ENCODE measurements around the gene CAPN2.

GRCh38 chr1:223758734-223759133, 46.4 kb downstream of the CAPN2 start:
- TF ChIP-seq CTCF (conservative IDR thresholded peaks at IDR 0.05; ENCODE audit: low read length) (no peak), EZH2phosphoT487 (IDR thresholded peaks at IDR 0.05; ENCODE audit: borderline replicate concordance, low read depth, low read length) (no peak)

All from OCI-LY7 (cell line).